Fibroblast of lung (primary cell): ENCODE results near the gene PAFAH1B1. TPM values are rescaled to one million over a fixed set of nuclear protein-coding genes. Genes with fewer than 3 reads are reported as not detected.
"Not testable (repeated sequence)": the region's sequence is repeated elsewhere in the genome, so short reads cannot be mapped to it uniquely, and the experiment has no call there.

Experiments used
- DNase-seq, 2 donors: peaks; one replicate each; pipeline versions ENCODE4 v3.0.0 to v3.0.0-alpha.2; 2010; ENCODE audit warnings: low read depth in 2 of 2
- H2AFZ ChIP-seq: 2 replicates; pipeline ENCODE4 v1.5.1; 2012; ENCODE audit warnings: low read length, control low read depth, inconsistent platforms
- H3K27ac ChIP-seq: 2 replicates; pipeline ENCODE4 v1.5.1; 2011; ENCODE audit warnings: low read length, control low read depth; ENCODE audit not compliant: insufficient read depth
- H3K27me3 ChIP-seq: 2 replicates; pipeline ENCODE4 v1.5.1; 2011; ENCODE audit warnings: mild to moderate bottlenecking, low read length; ENCODE audit not compliant: control insufficient read depth, insufficient read depth
- H3K36me3 ChIP-seq: 2 replicates; pipeline ENCODE4 v1.5.1; 2011; ENCODE audit warnings: low read length; ENCODE audit not compliant: control insufficient read depth, insufficient read depth
- H3K4me1 ChIP-seq: 2 replicates; pipeline ENCODE4 v1.5.1; 2011; ENCODE audit warnings: low read length; ENCODE audit not compliant: control insufficient read depth, insufficient read depth; ENCODE audit errors: extremely low read depth
- H3K4me2 ChIP-seq: 2 replicates; pipeline ENCODE4 v1.5.1; 2011; ENCODE audit warnings: low read length, control low read depth; ENCODE audit not compliant: insufficient read depth; ENCODE audit errors: extremely low read depth
- H3K4me3 ChIP-seq, 4 experiments: fragments of 200-600 bp in 1 of 4; sonication (generic) in 1 of 4; replicated peaks in 1 of 4; 2 replicates each; pipeline ENCODE4 v1.5.1; 2011 to 2016; ENCODE audit warnings: low read length in 4 of 4, low read depth in 3 of 4, mild to moderate bottlenecking in 3 of 4, control low read depth in 2 of 4, inconsistent platforms in 1 of 4, mixed read lengths in 1 of 4; ENCODE audit not compliant: insufficient read depth in 1 of 4; ENCODE audit errors: control extremely low read depth in 1 of 4
- H3K79me2 ChIP-seq: 2 replicates; pipeline ENCODE4 v1.5.1; 2012; ENCODE audit warnings: mild to moderate bottlenecking, low read length, inconsistent platforms; ENCODE audit not compliant: control insufficient read depth, insufficient read depth
- H3K9ac ChIP-seq: 2 replicates; pipeline ENCODE4 v1.5.1; 2011; ENCODE audit warnings: mild to moderate bottlenecking, low read length, control low read depth; ENCODE audit not compliant: insufficient read depth
- H3K9me3 ChIP-seq: 2 replicates; pipeline ENCODE4 v1.5.1; 2012; ENCODE audit warnings: low read depth, low read length; ENCODE audit not compliant: control insufficient read depth, insufficient read depth
- H4K20me1 ChIP-seq: 2 replicates; pipeline ENCODE4 v1.5.1; 2011; ENCODE audit warnings: low read length; ENCODE audit not compliant: control insufficient read depth, insufficient read depth; ENCODE audit errors: extremely low read depth
- EZH2 ChIP-seq: IDR thresholded peaks from 2 replicates; pipeline ENCODE4 v1.5.1; 2012; ENCODE audit warnings: low read length, control low read depth, mild to moderate bottlenecking; ENCODE audit errors: missing control alignments
- polyA plus RNA-seq, 2 donors: library from polyadenylated mRNA; depleted of rRNA in 1 of 2; stranded (reverse) in 1 of 2; unstranded in 1 of 2; fragments of >200 nt; gene quantifications; 2 replicates each; pipeline ENCODE4 v1.2.1, GENCODE V29; 2011 to 2012; ENCODE audit warnings: missing spikeins in 1 of 2
- total RNA-seq: library from RNA; depleted of rRNA; stranded (reverse); fragments of >200 nt; gene quantifications from 2 replicates; pipeline ENCODE4 v1.2.1, GENCODE V29; 2014
- TF ChIP-seq, protein P1 (sequence below), 2 donors: IDR thresholded peaks in 1 of 2; conservative IDR thresholded peaks in 1 of 2; 1 replicate in 1 of 2; 2 replicates in 1 of 2; pipeline ENCODE4 v1.5.1; 2011 to 2012; ENCODE audit warnings: low read length in 2 of 2, control low read depth in 1 of 2, inconsistent platforms in 1 of 2, low read depth in 1 of 2, mild to moderate bottlenecking in 1 of 2

Gene PAFAH1B1
- total and polyA plus RNA-seq, 2 donors (not counting 1 experiment from before 2014, with no cell fraction given), result 107 to 108 TPM

DNA sequence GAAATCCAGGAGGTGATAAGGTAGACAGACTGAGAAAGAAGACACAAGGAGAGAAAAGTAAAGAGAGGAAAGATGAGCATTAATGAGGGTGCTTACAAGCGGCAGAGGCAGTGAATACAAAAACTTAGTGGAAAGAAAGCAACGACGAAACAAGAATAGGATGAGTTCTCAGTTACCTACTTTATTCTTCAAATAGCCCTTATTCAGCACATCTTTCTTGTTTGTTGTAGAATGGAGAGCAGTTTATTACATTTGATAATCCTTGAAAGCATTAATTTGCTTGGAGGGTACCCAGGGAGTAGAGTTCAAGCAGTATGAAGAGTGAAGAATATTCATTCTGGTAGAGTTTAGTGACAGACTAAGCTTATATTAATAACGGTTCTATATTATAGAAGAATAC lies 22.4 kb downstream of the PAFAH1B1 start:
- no peak overlapping the region for H3K4me2 ChIP-seq
- TF ChIP-seq, protein P1, sequence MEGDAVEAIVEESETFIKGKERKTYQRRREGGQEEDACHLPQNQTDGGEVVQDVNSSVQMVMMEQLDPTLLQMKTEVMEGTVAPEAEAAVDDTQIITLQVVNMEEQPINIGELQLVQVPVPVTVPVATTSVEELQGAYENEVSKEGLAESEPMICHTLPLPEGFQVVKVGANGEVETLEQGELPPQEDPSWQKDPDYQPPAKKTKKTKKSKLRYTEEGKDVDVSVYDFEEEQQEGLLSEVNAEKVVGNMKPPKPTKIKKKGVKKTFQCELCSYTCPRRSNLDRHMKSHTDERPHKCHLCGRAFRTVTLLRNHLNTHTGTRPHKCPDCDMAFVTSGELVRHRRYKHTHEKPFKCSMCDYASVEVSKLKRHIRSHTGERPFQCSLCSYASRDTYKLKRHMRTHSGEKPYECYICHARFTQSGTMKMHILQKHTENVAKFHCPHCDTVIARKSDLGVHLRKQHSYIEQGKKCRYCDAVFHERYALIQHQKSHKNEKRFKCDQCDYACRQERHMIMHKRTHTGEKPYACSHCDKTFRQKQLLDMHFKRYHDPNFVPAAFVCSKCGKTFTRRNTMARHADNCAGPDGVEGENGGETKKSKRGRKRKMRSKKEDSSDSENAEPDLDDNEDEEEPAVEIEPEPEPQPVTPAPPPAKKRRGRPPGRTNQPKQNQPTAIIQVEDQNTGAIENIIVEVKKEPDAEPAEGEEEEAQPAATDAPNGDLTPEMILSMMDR (conservative IDR thresholded peaks at IDR 0.05 in 1 of 2, IDR thresholded peaks at IDR 0.05 in 1 of 2; ENCODE audit: low read depth in 1 of 2, low read length in 2 of 2), result no peak
- TF ChIP-seq EZH2, result no peak
- H3K9ac ChIP-seq, result no peak overlapping the region
- no peaks in the 10 kb centered on the region for H3K4me1 ChIP-seq
- H3K27me3 ChIP-seq, result no peaks in the 10 kb centered on the region
- H2AFZ ChIP-seq, result no peak overlapping the region
- H3K79me2 ChIP-seq, result peaks cover 99% of the 10 kb centered on the region
- no peak overlapping the region for H3K4me3 ChIP-seq
- no peak for DNase-seq
- H3K27ac ChIP-seq, result no peak overlapping the region
- H4K20me1 ChIP-seq, result peaks cover 3% of the 10 kb centered on the region
- no peaks in the 10 kb centered on the region for H3K36me3 ChIP-seq
- H3K9me3 ChIP-seq, result no peaks in the 10 kb centered on the region

DNA sequence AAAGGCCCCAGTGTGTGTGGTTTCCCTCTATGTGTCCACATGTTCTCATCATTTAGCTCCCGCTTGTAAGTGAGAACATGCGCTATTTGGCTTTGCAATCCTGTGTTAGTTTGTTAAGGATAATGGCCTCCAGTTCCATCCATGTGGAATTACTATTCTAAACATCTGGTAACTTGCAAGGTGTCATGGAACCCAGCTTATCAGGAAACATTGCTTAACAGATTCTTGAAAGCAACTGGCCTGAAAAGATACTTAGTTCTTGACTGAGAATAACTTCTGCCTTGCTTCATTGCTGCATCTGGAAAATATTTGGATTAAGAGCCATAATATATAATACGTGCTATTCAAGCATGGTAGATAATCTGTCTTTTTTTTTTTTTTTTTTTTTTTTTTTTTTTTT lies 27.8 kb downstream of the PAFAH1B1 start:
- no peak overlapping the region for H3K9ac ChIP-seq
- TF ChIP-seq EZH2, result no peak
- TF ChIP-seq, protein P1 (conservative IDR thresholded peaks at IDR 0.05 in 1 of 2, IDR thresholded peaks at IDR 0.05 in 1 of 2; ENCODE audit: low read depth in 1 of 2, low read length in 2 of 2), result no peak
- H4K20me1 ChIP-seq, result no peaks in the 10 kb centered on the region
- no peak overlapping the region for H3K4me3 ChIP-seq
- peak in 1 of 2 donors; percentile 10 for DNase-seq
- H3K4me2 ChIP-seq, result no peak overlapping the region
- no peaks in the 10 kb centered on the region for H3K4me1 ChIP-seq
- no peak overlapping the region for H2AFZ ChIP-seq
- no peaks in the 10 kb centered on the region for H3K36me3 ChIP-seq
- H3K9me3 ChIP-seq, result no peaks in the 10 kb centered on the region
- no peak overlapping the region for H3K27ac ChIP-seq
- peaks cover 99% of the 10 kb centered on the region for H3K79me2 ChIP-seq
- H3K27me3 ChIP-seq, result no peaks in the 10 kb centered on the region

DNA sequence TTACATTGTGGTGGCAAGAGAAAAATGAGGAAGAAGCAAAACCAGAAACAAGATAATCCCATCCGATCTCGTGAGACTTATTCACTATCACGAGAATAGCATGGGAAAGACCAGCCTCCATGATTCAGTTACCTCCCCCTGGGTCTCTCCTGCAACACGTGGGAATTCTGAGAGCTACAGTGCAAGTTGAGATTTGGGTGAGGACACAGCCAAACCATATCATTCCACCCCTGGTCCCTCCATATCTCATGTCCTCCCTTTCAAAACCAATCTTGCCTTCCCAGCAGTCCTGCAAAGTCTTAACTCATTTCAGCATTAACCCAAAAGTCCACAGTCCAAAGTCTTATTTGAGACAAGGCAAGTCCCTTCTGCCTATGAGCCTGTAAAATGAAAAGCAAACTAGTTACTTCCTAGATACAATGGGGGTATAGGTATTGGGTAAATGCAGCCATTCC lies 28.5 kb downstream of the PAFAH1B1 start:
- not testable (repeated sequence) for H3K9ac ChIP-seq, H3K27ac ChIP-seq, H3K36me3 ChIP-seq, H4K20me1 ChIP-seq, H3K4me1 ChIP-seq, H3K9me3 ChIP-seq, H3K4me3 ChIP-seq, DNase-seq, H3K27me3 ChIP-seq, H2AFZ ChIP-seq, H3K4me2 ChIP-seq
- peaks cover 99% of the 10 kb centered on the region for H3K79me2 ChIP-seq

DNA sequence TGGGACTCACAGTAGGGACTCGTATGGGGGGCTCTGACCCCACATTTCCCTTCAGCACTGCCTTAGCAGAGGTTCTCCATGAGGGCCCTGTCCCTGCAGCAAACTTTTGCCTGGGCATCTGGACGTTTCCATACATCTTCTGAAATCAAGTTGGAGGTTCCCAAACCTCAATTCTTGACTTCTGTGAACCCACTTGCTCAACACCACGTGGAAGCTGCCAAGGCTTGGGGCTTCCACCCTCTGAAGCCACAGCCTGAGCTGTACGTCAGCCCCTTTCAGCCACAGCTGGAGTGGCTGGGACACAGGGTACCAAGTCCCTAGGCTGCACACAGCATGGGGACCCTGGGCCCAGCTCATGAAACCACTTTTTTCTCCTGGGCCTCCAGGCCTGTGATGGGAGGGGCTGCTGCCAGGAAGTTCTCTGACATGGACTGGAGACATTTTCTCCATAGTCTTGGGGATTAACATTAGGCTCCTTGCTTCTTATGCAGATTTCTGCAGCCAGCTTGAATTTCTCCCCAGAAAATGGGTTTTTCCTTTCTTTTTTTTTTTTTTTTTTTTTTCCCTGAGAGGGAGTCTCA lies 29.4 kb downstream of the PAFAH1B1 start:
- not testable (repeated sequence) for H3K9ac ChIP-seq, DNase-seq, H2AFZ ChIP-seq, H4K20me1 ChIP-seq, H3K27me3 ChIP-seq, H3K4me2 ChIP-seq, H3K4me3 ChIP-seq, H3K4me1 ChIP-seq, H3K36me3 ChIP-seq, H3K9me3 ChIP-seq, H3K27ac ChIP-seq
- peaks cover 99% of the 10 kb centered on the region for H3K79me2 ChIP-seq
